ENCODE results near the gene SLC38A6. TPM values are rescaled to one million over a fixed set of nuclear protein-coding genes. Genes with fewer than 3 reads are reported as not detected.

Gene SLC38A6
- total RNA-seq, 4 donors from 2014 or later: 10.4 to 34.2 (median 21.7) TPM

- TF ChIP-seq EP300 (IDR thresholded peaks at IDR 0.05): no peak
- Histone ChIP-seq H3K36me3 (peaks cover 0 to 17% (median 0%) of the 10 kb centered on the region in 3 donors), H3K4me3 (no peak overlapping the region), H3K27me3 (no peaks in the 10 kb centered on the region), H3K27ac (no peak overlapping the region), H3K9me3 (no peaks in the 10 kb centered on the region), H3K4me1 (no peaks in the 10 kb centered on the region)
- DNase-seq (ENCODE audit: low spot score in 2 of 2): no peak
- WGBS, 2 donors: 85 to 95% methylated on average over 3 of the region's 3 CpGs
Measured at GRCh38 chr14:61074852-61075251, 93.8 kb downstream of the SLC38A6 start.

GRCh38 chr14:61076556-61076955 is 95.5 kb downstream of the SLC38A6 start:
- no peaks in the 10 kb centered on the region for H3K9me3 ChIP-seq
- no peaks in the 10 kb centered on the region for H3K27me3 ChIP-seq
- no peaks in the 10 kb centered on the region for H3K4me1 ChIP-seq
- H3K36me3 ChIP-seq: peaks cover 0 to 15% (median 0%) of the 10 kb centered on the region in 3 donors
- H3K27ac ChIP-seq: no peak overlapping the region
- TF ChIP-seq, protein P1, sequence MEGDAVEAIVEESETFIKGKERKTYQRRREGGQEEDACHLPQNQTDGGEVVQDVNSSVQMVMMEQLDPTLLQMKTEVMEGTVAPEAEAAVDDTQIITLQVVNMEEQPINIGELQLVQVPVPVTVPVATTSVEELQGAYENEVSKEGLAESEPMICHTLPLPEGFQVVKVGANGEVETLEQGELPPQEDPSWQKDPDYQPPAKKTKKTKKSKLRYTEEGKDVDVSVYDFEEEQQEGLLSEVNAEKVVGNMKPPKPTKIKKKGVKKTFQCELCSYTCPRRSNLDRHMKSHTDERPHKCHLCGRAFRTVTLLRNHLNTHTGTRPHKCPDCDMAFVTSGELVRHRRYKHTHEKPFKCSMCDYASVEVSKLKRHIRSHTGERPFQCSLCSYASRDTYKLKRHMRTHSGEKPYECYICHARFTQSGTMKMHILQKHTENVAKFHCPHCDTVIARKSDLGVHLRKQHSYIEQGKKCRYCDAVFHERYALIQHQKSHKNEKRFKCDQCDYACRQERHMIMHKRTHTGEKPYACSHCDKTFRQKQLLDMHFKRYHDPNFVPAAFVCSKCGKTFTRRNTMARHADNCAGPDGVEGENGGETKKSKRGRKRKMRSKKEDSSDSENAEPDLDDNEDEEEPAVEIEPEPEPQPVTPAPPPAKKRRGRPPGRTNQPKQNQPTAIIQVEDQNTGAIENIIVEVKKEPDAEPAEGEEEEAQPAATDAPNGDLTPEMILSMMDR (IDR thresholded peaks at IDR 0.05): no peak
- no peak for TF ChIP-seq POLR2A (IDR thresholded peaks at IDR 0.05)
- TF ChIP-seq EP300 (IDR thresholded peaks at IDR 0.05): no peak
- DNase-seq (ENCODE audit: low spot score in 2 of 2): no peak
- H3K4me3 ChIP-seq: no peak overlapping the region
- 82 to 84% methylated on average over 2 of the region's 2 CpGs for WGBS, 2 donors

- Histone ChIP-seq H3K27ac (no peak overlapping the region), H3K9me3 (no peaks in the 10 kb centered on the region), H3K36me3 (peaks cover 0 to 21% (median 0%) of the 10 kb centered on the region in 3 donors), H3K4me3 (no peak overlapping the region), H3K27me3 (no peaks in the 10 kb centered on the region), H3K4me1 (no peaks in the 10 kb centered on the region)
- no peak for DNase-seq (ENCODE audit: low spot score in 2 of 2)
- TF ChIP-seq, protein P1 (IDR thresholded peaks at IDR 0.05): no peak
- TF ChIP-seq POLR2A (IDR thresholded peaks at IDR 0.05) (no peak), EP300 (IDR thresholded peaks at IDR 0.05) (no peak)
Measured at GRCh38 chr14:61077437-61077836, 96.4 kb downstream of the SLC38A6 start.

DNA sequence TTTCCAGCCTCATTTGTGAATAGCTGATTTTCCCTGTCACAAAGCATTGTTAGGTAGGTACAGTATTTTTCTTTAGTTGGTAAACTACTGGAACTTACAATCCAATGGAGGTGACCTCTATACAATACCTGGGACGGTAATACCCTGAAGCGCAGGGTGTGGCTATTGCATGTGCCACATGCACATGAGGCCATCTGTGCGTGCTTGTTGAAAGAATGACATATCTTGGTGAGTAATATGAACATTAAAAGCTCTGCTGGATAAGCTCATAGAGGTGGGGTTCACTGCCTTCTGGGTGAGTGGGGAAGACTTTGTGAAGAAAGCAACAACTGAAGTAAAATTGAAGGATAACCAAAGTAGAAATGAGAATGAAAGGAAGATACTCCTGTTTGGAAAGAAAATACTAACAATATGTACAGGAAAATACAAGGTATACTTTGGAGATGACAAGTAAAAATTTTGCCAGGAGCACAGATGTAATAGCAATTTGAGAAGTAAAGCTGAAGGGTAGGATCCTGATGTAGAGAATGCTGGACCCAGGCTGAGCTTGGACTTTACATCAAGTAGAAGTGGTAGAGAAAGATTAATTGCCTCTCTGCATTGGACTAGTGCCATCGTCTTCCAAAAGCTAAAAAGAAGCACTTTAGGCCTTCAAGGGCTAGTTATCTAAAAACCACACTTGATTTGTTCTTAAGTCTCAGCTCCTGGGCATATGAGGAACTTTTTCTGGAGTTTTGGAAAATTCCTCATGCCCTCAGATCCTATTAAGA is 97.1 kb downstream of the SLC38A6 start:
- peaks cover 0 to 27% (median 0%) of the 10 kb centered on the region in 3 donors for H3K36me3 ChIP-seq
- no peaks in the 10 kb centered on the region for H3K9me3 ChIP-seq
- no peak for DNase-seq (ENCODE audit: low spot score in 2 of 2)
- no peaks in the 10 kb centered on the region for H3K27me3 ChIP-seq
- WGBS, 2 donors: 89 to 94% methylated on average over 4 of the region's 4 CpGs
- H3K4me3 ChIP-seq: no peak overlapping the region
- TF ChIP-seq, protein P1 (IDR thresholded peaks at IDR 0.05): no peak
- no peak for TF ChIP-seq EP300 (IDR thresholded peaks at IDR 0.05)
- no peak for TF ChIP-seq POLR2A (IDR thresholded peaks at IDR 0.05)
- H3K27ac ChIP-seq: no peak overlapping the region
- no peaks in the 10 kb centered on the region for H3K4me1 ChIP-seq

DNA sequence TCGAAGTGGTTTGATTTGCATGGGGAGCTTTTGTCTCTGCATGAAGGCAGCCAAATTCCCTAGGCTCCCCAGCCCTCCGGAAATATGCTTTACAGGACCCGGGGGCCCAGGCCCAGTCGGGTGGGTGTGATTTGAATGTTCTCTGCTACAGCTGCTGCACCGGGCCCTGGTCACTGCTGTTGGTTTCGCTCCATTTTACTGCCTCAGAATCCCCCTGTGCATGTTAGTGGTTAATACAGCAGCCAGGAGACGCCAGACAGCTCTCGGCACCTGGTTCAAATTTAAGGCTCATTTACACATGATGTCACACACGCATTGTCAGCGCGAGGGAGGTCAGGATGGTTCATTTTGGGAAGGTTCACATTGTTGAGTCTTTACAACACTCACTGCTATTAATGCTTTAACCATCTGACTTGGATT is 99.6 kb downstream of the SLC38A6 start:
- no peak overlapping the region for H3K27ac ChIP-seq
- DNase-seq (ENCODE audit: low spot score in 2 of 2): no peak
- no peaks in the 10 kb centered on the region for H3K4me1 ChIP-seq
- no peak for TF ChIP-seq EP300 (IDR thresholded peaks at IDR 0.05)
- TF ChIP-seq POLR2A (IDR thresholded peaks at IDR 0.05): no peak
- TF ChIP-seq, protein P1 (IDR thresholded peaks at IDR 0.05): no peak
- 48 to 55% methylated on average over 11 of the region's 11 CpGs for WGBS, 2 donors
- no peaks in the 10 kb centered on the region for H3K27me3 ChIP-seq
- H3K4me3 ChIP-seq: no peak overlapping the region
- peaks cover 0 to 2% (median 0%) of the 10 kb centered on the region in 4 donors for H3K9me3 ChIP-seq
- H3K36me3 ChIP-seq: peaks cover 0 to 45% (median 0%) of the 10 kb centered on the region in 3 donors

Data from tibial nerve (tissue), 4 donors.